HG03196 (cell line): Measurements from ENCODE around the gene VENTX.

Experiments
- ATAC-seq: cut with Tn5 transposase; IDR thresholded peaks from one replicate; pipeline ENCODE4 v1.9.1; 2021; ENCODE audit not compliant: unreplicated experiment

VENTX gene

DNA sequence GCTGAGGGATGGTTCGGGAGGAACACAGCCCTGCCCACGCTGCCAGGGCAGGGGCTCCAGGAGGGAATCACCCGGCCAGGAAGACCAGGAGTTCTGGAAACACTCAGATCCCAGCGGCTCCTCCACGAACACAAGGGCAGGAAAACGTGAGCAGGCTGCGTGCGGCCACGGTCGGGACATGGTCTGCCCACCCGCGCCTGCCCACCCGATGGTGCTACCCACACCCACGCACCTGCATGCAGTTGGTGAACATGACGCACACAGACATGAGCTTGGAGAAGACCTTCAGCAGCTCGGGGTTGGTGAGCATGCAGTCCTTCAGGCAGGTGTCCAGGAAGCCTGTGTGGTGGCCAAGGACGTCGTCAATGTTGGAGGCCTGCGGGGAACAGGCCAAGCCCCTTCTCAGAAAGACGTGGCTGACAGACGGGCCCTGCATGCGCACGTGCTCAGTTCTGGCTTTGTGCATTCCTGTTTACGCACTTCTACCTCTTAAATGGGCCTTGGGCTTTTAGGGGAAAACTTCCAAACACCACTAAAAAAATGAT, 45.3 kb downstream of the VENTX start:
- ATAC-seq, result no peak

- ATAC-seq, result no peak
These were observed 46.3 kb downstream of the VENTX start for GRCh38 chr10:133283931-133284330.

DNA sequence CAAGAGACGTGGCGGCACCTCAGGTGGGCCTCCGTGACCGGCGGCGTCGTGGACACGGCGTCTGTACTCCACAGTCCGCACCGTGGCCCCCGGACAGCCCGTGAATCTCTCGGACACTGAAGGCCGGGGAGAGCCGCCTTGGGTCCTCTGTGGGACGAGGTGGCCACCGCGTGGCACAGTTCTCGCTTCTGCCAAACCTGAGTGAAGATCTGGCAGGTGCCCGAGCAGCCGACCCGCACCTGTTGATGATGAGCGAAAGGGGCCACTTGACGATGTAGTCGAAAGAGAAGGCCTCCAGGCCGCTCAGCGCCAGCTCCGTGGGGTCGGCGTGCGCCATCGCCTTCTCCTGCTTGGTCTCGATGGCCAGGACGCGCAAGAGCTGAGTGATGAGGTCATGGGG, 47.6 kb downstream of the VENTX start:
- no peak for ATAC-seq

GRCh38 chr10:133286366-133286765, 48.7 kb downstream of the VENTX start:
- ATAC-seq, result no peak

DNA sequence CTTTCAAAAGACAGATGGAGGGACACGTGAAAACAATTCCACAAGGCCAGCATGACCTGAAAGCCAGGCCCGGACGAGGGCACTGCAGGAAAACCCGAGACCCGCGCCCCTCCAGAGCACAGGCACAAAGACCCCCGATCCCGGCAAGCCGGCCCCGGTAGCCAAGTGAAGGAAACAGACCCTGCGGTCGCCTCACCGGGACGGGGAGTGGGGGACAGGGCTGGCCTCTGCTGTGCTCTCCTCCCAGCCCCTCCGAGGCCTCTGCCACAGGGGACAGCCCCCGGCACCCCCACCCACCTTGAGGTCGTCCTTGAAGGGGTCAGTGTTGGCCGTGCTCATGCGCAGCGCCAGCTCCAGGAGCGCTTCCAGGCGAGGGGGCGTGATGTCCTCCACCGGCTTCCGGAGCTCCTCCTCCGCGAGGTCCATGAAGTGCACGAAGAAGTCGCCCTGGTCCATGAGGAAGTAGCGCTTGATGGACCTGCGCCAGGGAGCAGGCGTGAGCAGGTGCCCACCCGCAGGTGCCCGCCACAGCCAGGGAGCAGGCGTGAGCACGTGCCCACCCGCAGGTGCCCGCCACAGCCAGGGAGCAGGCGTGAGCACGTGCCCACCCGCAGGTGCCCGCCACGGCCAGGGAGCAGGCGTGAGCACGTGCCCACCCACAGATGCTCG, 50.3 kb downstream of the VENTX start:
- no peak for ATAC-seq

GRCh38 chr10:133289761-133290160, 52.1 kb downstream of the VENTX start:
- no peak for ATAC-seq
